ENCODE data around the gene DPP6. TPM values are rescaled to one million over a fixed set of nuclear protein-coding genes. Genes with fewer than 3 reads are reported as not detected.
"Not testable (repeated sequence)": the region's sequence is repeated elsewhere in the genome, so short reads cannot be mapped to it uniquely, and the experiment has no call there.

DPP6 gene
- total RNA-seq, 1 experiment from 2014 or later = not detected

DNA sequence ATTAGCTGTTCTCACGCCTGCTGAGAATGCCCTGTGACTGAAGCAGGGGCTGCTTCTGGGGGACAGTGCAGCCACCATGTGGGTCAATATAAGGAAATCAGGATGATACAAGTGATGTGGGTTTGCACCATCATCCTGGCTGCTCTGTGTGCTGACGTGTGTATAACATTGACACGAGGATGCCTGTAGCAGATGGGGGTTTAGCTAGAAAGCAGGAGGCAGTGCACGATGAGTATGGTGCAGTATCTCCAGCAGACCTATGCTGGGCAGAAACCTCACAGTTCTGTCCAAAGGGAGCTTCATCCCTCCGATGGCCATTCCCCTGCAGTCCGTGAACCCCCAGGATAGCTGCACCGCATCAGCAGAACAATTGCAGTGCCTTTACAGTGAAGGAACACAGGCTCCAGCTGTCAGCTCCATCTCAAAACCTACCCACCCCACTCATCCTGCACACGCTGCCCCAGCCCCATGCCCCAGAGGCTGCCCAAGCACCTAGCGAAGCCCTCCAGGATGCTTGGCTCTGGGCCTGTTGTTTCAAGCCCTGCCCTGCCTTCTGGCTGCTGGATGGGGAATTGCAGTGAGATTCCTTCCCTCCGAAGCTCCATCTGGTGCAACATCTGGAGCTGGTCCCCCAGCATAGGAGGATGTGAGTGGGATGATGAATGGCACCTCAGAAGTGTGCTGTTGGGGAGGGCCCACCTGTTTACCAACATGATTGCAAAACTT, 96.8 kb downstream of the DPP6 start:
- DNase-seq (ENCODE audit: low spot score) = not testable (repeated sequence)

DNA sequence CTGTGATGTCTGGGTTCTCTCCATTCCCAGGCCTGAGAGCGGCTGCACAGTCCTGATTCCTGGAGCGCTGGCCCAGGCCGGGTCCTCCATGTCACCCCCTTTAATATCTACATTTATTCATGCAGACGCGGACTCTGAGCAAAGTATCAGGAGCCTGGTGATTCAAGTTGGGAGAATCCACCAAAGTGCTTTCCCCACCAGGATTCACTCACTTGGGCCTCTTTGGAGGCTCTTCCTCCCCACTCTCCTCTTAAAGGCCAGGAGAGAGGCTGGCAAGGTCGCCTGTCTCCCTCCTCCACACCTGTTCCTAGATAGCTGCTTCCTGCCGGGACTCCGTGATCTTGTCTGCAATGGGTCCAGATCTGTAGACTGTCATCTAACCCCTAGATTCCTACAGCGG, 98.5 kb downstream of the DPP6 start:
- DNase-seq (ENCODE audit: low spot score) = not testable (repeated sequence)

DNA sequence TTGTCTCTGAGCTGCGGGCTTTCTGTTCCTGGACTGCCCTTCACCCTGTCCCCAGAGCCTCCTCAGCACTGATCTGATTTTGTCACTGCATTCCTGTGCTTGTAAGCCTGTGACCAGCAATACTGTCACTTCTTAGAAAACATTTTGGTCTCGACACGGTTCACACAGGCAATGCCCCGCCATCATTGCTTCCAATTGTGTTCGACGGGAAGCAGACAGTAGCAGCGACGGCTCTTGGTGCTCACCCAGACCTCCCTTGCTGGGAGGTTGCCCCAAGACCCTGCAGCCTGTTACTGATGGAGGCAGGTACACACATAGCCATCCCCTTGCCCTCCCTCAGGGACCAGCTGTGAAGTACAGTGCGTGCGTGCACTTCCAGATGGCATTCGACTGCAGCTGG, 99.1 kb downstream of the DPP6 start:
- DNase-seq (ENCODE audit: low spot score) = not testable (repeated sequence)

DNA sequence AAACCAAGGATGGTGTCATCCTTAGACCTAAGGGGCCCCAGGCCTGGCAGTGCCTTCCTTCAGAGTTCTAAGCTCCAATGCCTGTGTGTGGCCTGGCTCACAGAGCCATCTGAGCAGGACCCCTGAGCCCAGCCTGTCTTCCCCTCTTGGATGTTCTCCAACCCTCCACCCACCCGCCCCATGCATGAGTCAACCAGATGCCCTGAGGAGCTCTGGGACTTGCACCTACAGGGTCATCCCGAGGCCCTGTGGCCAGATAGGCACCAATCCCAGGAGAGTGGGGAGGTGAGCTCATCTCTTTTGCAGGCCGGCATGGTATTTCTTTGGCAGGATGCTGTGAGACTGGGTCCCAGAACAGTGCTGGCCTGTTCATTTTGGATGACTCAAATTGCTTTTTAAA, 103.7 kb downstream of the DPP6 start:
- not testable (repeated sequence) for DNase-seq (ENCODE audit: low spot score)

DNA sequence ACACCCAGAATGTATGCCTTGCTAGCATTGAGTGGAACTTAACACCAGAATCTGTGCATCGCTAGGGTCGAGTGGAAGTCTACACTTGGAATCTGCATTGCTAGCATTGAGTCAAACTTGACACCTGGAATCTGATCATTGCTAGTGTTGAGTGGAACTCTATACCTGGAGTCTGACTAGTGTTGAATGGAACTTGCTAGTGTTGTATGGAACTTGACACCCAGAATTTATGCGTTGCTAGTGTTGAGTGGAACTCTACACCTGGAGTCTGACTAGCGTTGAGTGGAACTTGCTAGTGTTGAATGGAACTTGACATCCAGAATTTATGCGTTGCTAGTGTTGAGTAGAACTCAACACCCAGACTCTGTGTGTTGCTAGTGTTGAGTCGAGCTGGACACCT, 110.7 kb downstream of the DPP6 start:
- not testable (repeated sequence) for DNase-seq (ENCODE audit: low spot score)

DNA sequence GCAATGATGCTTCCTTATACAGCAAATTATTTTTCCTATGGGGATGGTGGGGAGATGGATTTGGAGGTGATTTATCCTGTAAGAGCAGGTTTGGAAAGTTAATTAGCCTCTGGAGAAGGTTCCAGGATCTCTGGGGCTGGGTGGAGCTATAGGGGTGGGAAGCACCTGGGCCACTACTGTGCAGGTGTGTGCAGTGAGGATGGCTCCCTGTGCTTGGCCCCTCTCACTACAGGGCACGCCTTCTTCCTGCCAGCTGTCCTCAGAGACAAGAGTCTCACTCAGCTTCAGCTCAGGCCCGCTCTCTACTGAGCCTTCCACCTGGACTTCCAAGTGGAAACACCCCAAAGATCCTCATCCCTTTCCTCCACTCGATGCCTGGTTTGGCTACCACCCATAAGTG, 111.4 kb downstream of the DPP6 start:
- DNase-seq (ENCODE audit: low spot score) = not testable (repeated sequence)

DNA sequence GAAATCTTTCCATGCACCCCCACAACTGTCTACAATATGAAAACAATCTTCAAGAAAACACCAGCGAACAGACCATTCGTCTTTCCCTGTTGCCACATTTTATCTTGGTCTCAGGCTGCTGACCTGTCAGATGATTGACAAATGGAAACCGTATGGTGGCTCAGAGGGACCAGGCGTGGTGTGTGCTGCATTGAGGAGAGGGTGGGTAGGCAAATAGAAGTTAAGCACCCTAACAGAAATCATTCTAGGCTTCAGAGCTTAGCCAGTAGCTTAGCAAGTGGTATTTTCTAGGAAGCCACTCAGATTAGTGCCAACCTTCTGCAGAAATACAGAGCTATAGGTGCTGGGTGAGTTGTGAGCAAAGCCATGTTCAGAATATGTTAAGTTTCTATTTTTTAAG, 114.9 kb downstream of the DPP6 start:
- no peak for DNase-seq (ENCODE audit: low spot score)

DNA sequence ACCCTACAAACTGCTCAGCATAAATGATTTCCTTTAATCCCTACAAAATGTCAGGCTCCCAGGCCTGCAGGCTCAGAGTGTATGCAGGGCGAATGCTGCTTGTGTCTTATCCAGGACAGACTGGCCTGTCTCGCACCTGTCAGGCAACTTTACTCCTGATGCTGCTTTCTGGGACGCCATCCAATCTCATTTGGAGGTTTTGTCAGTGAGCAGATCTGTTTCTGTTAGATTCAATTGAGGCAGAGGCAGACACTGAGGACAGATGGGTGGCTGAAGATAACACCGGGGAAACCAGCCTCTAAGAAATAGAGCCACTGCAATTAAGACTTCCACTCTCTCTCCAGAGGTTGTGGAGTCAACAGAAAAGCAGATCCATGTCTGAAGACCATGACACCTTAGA, 115.6 kb downstream of the DPP6 start:
- no peak for DNase-seq (ENCODE audit: low spot score)

DNA sequence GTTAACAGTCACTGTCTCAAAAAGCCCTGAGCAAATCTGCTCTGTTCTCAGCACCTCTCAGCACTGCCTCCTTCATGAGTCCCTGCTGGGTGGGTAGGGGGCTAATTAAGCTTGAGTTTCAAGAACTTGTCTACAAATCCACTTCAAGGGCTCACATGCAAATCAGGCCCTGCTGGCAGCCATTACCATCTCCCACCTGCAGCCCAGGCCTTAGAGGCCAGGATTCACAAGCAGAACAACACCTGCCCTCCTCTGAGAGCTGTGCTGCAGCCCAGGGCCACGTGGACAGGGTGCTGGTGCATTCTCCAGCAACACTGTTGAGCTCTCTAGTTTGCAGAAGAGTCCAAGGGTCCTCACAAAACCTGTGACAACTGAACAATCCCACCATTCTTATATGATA, 119.2 kb downstream of the DPP6 start:
- DNase-seq (ENCODE audit: low spot score) = no peak

DNA sequence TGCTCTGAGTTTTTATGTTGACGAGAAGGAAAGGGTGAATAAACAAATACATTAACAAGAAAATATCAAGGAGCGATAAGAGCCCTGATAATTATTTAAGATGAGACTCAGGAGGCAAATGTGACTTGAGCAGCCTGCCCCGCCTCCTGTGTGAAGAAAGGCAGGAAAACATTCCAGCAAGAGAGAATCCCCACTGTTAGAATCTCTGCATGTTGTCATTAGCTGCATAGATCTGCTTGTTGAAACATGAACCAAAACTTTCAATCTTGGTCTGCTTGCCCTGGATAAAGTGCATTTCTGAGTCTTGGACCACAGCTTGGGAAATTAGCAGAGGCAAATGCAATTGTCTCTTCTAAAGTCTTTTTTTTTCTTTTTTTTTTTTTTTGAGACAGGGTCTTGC, 120.0 kb downstream of the DPP6 start:
- no peak for DNase-seq (ENCODE audit: low spot score)

DNA sequence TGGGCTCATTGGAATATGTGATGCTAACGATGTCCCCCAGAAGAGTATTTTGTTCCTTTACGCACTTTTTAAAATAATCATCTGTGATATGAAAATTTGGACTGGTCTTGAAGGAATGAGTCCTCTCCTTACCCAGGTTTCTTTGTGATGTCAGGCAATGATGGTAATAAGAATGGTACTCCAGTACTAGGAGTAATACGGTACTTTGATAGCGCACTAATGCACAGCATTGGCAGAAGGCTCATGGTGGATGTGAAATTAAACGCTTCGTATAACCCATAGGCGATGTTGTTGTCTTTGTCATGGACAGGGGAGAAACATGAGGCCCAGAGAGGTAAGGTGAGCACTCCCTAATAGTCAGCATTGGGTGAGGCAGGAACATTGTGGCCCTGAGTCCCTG, 125.4 kb downstream of the DPP6 start:
- DNase-seq (ENCODE audit: low spot score) = no peak

DNA sequence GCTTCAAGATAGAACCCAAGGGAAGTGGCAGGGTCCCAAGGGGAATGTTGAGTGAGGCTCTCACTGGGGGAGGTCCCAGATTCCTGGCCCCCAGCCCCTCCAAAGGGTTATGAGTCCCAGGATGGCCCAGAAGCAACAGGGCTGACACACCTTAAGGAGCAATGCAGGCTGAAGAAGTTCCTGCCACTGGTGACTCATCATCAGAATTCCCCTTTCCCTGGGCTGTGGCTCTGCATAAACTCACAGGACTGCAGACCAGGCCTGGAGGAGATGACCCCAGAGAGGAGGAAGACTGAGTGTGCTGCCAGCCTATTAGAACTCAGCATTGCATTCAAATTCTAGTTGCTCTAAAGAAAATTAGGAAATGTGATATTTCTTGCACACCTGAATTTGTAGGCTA, 126.7 kb downstream of the DPP6 start:
- no peak for DNase-seq (ENCODE audit: low spot score)

DNA sequence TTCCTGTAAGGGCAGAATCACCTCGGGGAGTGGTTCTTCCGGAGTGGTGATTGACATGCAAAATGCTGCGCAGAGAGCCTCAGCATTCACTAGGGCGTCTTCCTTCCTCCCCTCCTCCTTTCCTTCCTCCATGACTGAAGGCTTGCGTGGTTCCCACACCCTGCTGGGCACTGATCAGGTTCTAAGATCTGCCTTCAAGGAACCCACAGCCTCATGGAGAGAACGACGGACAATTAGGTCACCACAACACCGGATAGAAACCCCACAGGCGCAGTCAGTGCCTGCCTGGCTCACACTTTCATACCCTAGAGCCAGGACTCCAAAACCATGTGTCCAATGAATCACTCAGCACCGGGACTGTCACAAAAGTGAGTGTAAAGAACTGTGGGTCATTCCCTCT, 131.3 kb downstream of the DPP6 start:
- DNase-seq (ENCODE audit: low spot score) = no peak

DNA sequence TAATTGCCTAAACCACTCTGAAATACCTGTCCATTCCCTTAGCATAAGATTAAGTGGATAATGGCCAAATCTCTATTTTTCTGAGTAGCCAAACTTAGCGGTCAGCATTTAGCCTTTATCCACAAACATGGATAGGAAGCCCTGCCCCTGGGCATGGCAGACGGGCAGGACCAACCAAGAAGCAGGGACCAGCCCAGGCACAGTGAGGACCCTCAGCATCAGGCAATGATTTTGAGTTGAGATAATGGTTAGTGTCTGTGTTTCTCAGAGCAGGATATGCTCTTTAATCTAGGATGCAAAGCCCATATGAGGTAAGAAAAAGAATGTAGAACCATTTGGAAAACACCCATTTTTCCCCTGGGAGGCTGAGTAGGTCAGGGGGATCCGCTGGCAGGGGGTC, 131.7 kb downstream of the DPP6 start:
- DNase-seq (ENCODE audit: low spot score) = no peak

DNA sequence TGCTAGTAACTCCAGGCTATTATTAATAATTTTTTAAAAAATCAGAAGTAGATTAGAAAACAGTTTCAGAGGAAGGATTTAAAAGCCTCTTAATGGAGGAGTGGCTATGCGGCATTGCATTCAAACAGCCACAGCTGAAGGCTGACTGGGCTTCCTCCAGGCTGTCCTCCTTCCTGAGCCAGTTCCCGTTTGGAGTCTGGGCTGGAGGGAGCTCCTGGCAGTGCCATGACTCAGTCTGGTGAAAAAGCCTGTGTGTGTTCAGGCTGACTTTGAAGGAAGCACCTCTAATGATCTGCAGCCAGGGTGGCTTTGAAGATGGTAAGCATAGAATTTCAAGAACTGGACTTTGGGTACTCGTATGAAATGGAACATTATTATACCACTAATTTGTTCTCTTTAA, 134.6 kb downstream of the DPP6 start:
- DNase-seq (ENCODE audit: low spot score) = no peak

DNA sequence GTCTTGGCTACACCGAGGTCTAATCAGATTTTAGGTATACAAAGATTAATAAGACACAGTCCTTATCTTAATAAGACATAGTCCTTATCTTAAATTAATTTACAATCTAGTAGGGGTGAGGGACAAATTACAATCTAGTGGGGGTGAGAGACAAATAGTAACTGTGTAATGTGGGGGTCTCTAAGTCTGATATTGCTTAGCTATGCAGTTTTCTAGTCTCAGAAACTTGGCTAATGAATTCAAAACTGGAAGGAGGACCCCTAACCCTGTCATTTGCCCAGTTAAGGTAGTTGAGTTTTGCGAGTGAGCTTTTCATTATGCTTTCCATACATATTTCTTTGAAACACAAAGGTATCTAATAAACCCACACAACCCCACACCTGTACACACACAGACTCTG, 136.1 kb downstream of the DPP6 start:
- DNase-seq (ENCODE audit: low spot score) = no peak

DNA sequence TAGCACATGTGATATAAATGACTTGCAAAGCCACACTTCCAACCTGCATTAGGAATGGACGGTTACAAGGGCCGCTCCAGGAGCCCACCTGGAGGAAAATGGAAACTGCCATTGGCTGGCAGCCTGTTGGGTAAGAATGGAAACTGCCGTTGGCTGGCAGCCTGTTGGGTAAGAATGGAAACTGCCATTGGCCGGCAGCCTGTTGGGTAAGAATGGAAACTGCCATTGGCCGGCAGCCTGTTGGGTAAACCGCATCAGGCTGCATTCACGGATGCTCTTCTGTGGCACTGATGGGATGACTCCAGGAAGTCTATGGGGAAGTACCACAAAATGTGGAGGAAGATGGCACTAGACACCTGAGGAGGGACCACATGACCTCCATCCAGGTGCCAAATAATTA, 143.1 kb downstream of the DPP6 start:
- DNase-seq (ENCODE audit: low spot score) = no peak

DNA sequence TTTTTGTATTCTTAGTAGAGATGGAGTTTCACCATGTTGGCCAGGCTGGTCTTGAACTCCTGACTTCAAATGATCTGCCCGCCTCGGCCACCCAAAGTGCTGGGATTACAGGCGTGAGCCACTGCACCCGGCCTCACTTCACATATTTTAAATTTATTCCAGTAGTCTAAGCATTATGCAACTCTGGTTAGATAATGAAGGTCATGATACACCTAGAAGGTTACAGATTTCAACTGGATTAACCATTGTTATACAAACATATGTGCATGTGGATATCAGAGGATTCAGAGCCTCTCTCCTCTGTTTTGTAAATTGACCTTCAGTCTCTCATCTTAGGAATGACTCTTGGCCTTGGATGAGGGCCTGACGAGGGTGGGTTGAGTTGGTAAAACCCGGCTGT, 146.3 kb downstream of the DPP6 start:
- no peak for DNase-seq (ENCODE audit: low spot score)

DNA sequence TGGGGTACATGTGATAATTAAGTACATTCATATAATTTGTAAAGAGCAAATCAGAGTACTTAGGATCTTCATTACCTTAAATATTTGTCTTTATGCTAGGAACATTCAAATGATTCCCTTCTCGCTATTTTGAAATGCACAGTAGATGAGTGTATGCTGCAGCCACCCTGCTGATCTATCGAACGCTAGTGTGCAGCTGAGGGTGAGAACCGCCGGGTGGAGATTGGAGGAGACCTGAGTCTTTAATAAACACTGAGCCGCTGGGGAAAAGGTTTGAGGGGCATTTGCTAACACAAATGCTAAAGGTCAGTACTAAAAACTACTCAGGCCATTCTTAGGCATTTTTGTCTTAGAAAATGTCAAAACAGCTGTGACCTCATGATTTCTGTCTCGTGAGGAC, 148.0 kb downstream of the DPP6 start:
- DNase-seq (ENCODE audit: low spot score) = no peak

DNA sequence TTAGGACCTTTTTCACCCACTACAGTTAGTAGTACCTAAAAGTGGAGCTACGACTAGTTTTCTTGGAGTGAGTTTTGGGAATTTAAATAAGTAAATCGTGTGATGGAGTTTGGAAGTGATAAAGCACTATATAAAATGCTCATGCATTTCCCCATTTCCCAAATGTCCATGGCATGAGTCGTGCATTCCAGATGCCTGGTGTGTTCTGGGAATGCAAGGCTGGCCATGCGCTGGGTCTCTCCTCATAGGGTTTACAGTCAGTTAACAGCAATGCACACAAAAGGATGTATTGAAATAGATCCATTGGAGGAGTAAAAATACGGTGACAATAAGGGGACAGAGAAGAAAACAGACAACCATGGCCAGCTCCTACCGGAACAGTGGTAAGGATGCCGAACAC, 149.8 kb downstream of the DPP6 start:
- no peak for DNase-seq (ENCODE audit: low spot score)

DNA sequence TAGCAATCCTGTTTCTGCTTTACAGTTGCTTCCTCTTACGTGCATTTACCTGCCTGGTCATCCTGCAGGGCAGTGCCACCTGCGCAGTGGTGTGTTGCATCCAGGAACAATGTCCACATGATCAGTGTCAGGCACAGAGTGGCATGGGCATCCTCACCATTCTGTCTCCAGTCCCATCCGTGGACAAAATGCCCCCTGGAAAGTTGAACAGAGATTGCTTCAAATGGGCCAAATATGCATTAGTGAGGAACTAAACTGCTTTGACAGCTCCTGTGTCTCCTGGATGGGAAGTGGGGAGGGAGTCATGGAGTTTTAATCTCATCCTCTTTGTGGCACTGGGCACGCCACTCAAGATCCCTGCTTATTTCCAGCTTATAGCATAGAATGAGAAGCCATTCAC, 151.8 kb downstream of the DPP6 start:
- no peak for DNase-seq (ENCODE audit: low spot score)

DNA sequence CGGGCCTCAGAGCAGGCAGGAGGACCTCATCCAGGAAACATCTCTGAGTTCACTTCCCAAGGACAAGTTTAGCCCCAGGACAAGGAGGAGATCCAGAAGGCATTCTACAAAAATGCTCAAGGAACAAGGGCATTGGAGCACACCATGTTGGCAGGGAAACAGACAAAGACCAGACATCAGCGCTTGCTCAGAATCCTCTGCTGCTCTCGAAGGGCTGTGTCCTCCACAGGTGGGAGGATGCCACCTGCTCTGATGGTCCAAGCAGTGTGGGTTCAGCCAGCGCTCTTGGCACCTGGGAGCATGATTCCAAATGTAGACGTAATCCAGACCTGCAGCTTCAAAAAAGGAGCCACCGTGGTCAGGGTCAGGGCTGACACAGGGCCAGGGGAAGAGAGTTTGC, 160.7 kb downstream of the DPP6 start:
- DNase-seq (ENCODE audit: low spot score) = no peak

DNA sequence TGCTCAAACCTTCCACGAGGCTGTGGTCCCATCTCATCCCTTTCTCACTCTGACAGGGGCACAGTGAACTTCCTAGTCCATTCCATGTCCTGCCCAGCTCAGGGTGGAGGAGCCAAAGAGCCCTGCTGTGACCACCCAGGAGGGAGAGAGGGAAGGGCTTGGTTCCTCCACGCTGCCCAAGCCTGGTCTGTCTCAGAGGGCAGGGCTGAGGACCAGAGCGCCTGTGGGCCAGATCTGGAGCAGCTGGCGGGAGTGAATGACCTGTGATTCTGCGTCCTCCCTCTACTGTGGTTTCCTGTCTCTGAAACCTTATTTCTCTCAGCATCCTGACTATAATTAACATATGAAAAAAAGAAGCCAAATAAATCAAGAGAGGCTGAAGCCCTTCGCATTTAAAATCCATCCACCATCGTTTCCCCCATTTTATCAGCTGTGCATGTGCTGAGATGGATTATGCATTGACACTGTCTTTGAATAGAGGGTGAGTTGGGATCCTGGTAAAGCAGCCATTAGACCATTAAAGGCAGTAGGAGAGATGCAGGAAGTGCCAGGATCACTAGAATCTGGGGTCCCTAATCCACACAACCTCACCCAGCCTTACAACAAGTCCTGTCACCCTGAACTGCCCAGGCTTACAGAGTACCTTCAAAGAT, 165.6 kb downstream of the DPP6 start:
- DNase-seq (ENCODE audit: low spot score) = no peak

DNA sequence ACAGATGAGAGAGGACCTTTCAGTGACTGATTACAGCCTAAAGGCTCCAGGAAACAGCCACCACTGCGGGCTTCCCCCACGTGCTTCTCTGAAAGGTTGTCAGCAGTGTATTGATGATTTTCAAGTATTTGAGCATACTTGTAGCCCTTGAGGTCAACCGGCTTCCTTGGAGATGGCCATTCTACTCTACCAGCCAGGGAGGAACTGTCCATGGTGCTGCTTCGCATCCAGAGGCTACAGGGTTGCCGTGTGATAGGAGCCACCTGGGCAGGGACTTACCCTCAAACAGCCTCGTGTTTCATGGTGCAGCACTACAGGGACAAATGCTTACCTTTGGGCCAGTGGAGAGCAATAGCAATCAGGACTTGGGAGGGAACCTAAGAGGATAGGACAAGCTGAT, 179.5 kb downstream of the DPP6 start:
- DNase-seq (ENCODE audit: low spot score) = peak; percentile 36

Measured in HT-29 (cell line).